ENCODE results near the gene TENM3. TPM values are rescaled to one million over a fixed set of nuclear protein-coding genes. Genes with fewer than 3 reads are reported as not detected.

TENM3 gene
- total RNA-seq, 1 experiment from 2014 or later = not detected

DNA sequence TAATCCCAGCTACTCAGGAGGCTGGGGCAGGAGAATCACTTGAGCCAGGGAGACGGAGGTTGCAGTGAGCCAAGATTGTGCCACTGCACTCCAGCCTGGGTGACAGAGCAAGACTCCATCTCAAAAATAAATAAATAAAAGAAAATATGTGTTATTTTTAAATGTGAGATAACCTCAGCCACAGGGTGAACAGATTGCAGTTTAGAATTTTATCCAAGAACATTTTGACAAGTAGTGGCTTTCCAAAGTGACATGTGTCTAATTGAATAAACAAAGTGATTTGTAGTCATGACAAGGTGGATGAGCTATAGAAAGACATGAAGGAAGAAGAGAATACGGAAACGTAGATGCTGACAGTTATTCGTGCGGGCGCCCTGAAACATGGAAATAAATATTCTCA is 497.9 kb downstream of the TENM3 start:
- Histone ChIP-seq H3K9me3 (ENCODE audit: low read length) (no peaks in the 10 kb centered on the region), H3K9ac (ENCODE audit: low read length) (no peak overlapping the region), H3K9me2 (replicated peaks; ENCODE audit: insufficient read depth, low read length) (no peaks in the 10 kb centered on the region), H3K79me2 (ENCODE audit: low read length) (no peaks in the 10 kb centered on the region), H3K4me3 (ENCODE audit: low read length) (no peak overlapping the region), H3K4me1 (ENCODE audit: low read length) (no peaks in the 10 kb centered on the region), H3K36me3 (ENCODE audit: insufficient read depth, low read length) (no peaks in the 10 kb centered on the region), H4K20me1 (ENCODE audit: insufficient read depth, low read depth, low read length) (no peaks in the 10 kb centered on the region), H3K4me2 (ENCODE audit: low read depth, low read length, poor library complexity, severe bottlenecking) (no peak overlapping the region), H2AFZ (ENCODE audit: low read length) (no peak overlapping the region), H3K27ac (ENCODE audit: low read length) (no peak overlapping the region), H3K27me3 (ENCODE audit: low read length) (no peaks in the 10 kb centered on the region)
- no peak for DNase-seq

DNA sequence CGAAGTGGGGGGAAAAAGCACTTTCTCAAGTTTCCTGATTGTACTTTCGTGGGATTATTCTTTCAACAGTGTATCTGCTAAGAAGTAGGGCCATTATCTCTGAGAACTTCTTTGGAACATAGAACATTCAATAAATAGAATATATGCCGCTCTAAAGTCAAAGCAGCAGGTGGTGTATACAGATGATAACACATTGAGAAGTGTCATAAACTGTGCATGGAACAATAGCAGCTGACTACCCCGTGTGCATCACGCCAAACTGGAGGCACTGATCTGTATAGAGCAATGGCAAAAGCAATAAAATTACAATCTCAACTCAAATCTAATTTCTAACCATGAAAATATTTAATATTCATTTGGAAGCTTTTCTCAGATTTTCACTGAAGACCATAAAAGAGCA is 498.7 kb downstream of the TENM3 start:
- Histone ChIP-seq H3K27ac (ENCODE audit: low read length) (no peak overlapping the region), H2AFZ (ENCODE audit: low read length) (no peak overlapping the region), H3K27me3 (ENCODE audit: low read length) (no peaks in the 10 kb centered on the region), H4K20me1 (ENCODE audit: insufficient read depth, low read depth, low read length) (no peaks in the 10 kb centered on the region), H3K36me3 (ENCODE audit: insufficient read depth, low read length) (no peaks in the 10 kb centered on the region), H3K9me2 (replicated peaks; ENCODE audit: insufficient read depth, low read length) (no peaks in the 10 kb centered on the region), H3K4me3 (ENCODE audit: low read length) (no peak overlapping the region), H3K9me3 (ENCODE audit: low read length) (no peaks in the 10 kb centered on the region), H3K4me1 (ENCODE audit: low read length) (no peaks in the 10 kb centered on the region), H3K9ac (ENCODE audit: low read length) (no peak overlapping the region), H3K79me2 (ENCODE audit: low read length) (no peaks in the 10 kb centered on the region), H3K4me2 (ENCODE audit: low read depth, low read length, poor library complexity, severe bottlenecking) (no peak overlapping the region)
- no peak for DNase-seq

DNA sequence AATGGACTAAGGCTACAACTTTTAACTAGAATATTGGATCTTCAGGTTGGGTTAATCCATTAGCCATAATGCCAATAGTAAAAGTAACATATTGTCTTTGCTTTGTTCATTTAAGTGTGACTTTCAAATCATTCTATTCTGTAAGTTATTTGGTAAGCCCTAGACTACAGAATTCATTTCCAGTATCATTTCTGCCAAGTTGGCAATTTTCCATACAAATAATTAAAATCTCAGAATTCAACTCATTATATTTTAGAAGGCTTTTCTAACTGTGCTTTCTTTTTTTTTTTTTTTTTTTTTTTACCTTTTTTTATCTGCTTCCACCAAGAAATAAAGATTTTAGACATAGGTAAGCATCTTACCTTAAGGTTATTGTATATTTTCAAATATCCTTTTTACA is 500.6 kb downstream of the TENM3 start:
- no peaks in the 10 kb centered on the region for H3K79me2 ChIP-seq (ENCODE audit: low read length)
- no peaks in the 10 kb centered on the region for H3K4me1 ChIP-seq (ENCODE audit: low read length)

DNA sequence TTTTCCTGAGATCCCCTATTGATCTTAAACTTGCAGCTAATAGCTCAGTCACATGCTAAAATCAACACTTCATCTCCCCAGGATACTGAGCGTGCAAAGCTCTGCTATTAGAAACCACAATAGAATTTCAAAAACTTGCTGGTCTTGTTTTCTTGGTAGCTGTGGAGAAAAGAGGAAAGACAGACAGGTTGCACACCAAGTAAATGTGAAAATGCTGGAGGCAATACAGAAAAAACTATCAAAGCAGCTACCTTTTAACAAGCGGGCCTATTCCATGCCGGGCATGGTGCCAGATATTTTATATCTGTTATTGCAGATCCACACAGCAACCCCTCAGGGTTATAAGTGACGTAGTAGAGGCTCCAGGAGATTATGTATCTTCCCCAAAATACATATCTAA is 502.0 kb downstream of the TENM3 start:
- Histone ChIP-seq H3K9ac (ENCODE audit: low read length) (no peak overlapping the region), H3K27me3 (ENCODE audit: low read length) (no peaks in the 10 kb centered on the region), H3K27ac (ENCODE audit: low read length) (no peak overlapping the region), H3K36me3 (ENCODE audit: insufficient read depth, low read length) (no peaks in the 10 kb centered on the region), H4K20me1 (ENCODE audit: insufficient read depth, low read depth, low read length) (no peaks in the 10 kb centered on the region), H3K4me1 (ENCODE audit: low read length) (no peaks in the 10 kb centered on the region), H3K4me3 (ENCODE audit: low read length) (no peak overlapping the region), H3K79me2 (ENCODE audit: low read length) (no peaks in the 10 kb centered on the region), H2AFZ (ENCODE audit: low read length) (no peak overlapping the region), H3K4me2 (ENCODE audit: low read depth, low read length, poor library complexity, severe bottlenecking) (no peak overlapping the region), H3K9me3 (ENCODE audit: low read length) (no peaks in the 10 kb centered on the region), H3K9me2 (replicated peaks; ENCODE audit: insufficient read depth, low read length) (no peaks in the 10 kb centered on the region)
- no peak for DNase-seq

More for the DNA sequence above, 500.6 kb downstream of the TENM3 start:
- no peak overlapping the region for H3K4me2 ChIP-seq (ENCODE audit: low read depth, low read length, poor library complexity, severe bottlenecking)
- H3K4me3 ChIP-seq (ENCODE audit: low read length) = no peak overlapping the region
- no peak overlapping the region for H3K9ac ChIP-seq (ENCODE audit: low read length)
- no peak overlapping the region for H3K27ac ChIP-seq (ENCODE audit: low read length)
- no peak overlapping the region for H2AFZ ChIP-seq (ENCODE audit: low read length)
- no peaks in the 10 kb centered on the region for H3K9me2 ChIP-seq (replicated peaks; ENCODE audit: insufficient read depth, low read length)
- H3K36me3 ChIP-seq (ENCODE audit: insufficient read depth, low read length) = no peaks in the 10 kb centered on the region
- H4K20me1 ChIP-seq (ENCODE audit: insufficient read depth, low read depth, low read length) = no peaks in the 10 kb centered on the region
- DNase-seq = no peak
- no peaks in the 10 kb centered on the region for H3K9me3 ChIP-seq (ENCODE audit: low read length)
- no peaks in the 10 kb centered on the region for H3K27me3 ChIP-seq (ENCODE audit: low read length)

DNA sequence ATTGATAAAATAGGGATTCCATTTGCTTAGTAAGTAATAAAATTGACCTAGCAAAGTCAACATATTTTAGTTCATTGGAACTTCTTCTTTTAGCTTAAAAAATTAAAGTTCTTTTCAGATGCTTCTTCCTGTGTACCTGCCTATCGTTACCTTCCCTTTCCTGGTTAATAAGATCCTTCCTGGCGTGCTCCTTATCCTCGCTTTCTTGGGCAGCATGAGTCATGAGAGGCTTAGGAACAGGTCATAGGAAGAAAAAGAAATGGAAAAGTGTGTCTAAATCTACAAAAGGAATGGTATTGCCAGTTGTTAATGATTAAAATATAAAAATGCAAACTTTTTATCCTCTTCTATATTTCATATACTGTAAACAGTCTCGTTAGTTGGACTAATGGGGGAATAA is 503.7 kb downstream of the TENM3 start:
- H3K9me2 ChIP-seq (replicated peaks; ENCODE audit: insufficient read depth, low read length) = no peaks in the 10 kb centered on the region
- no peaks in the 10 kb centered on the region for H4K20me1 ChIP-seq (ENCODE audit: insufficient read depth, low read depth, low read length)

DNA sequence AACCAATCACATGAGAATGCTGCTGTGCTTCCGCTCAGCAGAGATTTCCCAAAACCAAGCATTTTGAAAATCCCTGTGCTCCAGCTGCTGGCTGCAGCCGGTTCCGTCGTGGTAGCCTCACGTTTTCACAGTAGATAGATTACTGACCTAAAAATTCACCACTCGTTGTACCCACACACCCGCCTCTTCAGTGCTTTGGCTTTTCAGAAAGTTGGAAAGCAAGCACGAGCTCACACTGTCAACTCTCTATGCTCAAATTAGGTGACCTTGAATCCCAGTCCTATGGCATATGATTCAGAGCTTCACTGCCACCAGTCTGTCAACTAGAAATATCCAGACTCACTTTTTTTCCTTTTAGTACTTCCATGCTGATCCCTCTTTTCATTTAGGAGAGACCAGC is 505.1 kb downstream of the TENM3 start:
- no peak for DNase-seq
- Histone ChIP-seq H2AFZ (ENCODE audit: low read length) (no peak overlapping the region), H3K9me3 (ENCODE audit: low read length) (no peaks in the 10 kb centered on the region), H3K27ac (ENCODE audit: low read length) (no peak overlapping the region), H3K4me3 (ENCODE audit: low read length) (no peak overlapping the region), H3K4me1 (ENCODE audit: low read length) (no peaks in the 10 kb centered on the region), H3K36me3 (ENCODE audit: insufficient read depth, low read length) (no peaks in the 10 kb centered on the region), H3K27me3 (ENCODE audit: low read length) (no peaks in the 10 kb centered on the region), H3K4me2 (ENCODE audit: low read depth, low read length, poor library complexity, severe bottlenecking) (no peak overlapping the region), H3K9ac (ENCODE audit: low read length) (no peak overlapping the region), H3K79me2 (ENCODE audit: low read length) (no peaks in the 10 kb centered on the region), H4K20me1 (ENCODE audit: insufficient read depth, low read depth, low read length) (no peaks in the 10 kb centered on the region), H3K9me2 (replicated peaks; ENCODE audit: insufficient read depth, low read length) (no peaks in the 10 kb centered on the region)

More for the DNA sequence above, 503.7 kb downstream of the TENM3 start:
- H2AFZ ChIP-seq (ENCODE audit: low read length) = no peak overlapping the region
- H3K27me3 ChIP-seq (ENCODE audit: low read length) = no peaks in the 10 kb centered on the region
- no peaks in the 10 kb centered on the region for H3K4me1 ChIP-seq (ENCODE audit: low read length)
- no peaks in the 10 kb centered on the region for H3K79me2 ChIP-seq (ENCODE audit: low read length)
- no peaks in the 10 kb centered on the region for H3K9me3 ChIP-seq (ENCODE audit: low read length)
- H3K9ac ChIP-seq (ENCODE audit: low read length) = no peak overlapping the region
- H3K27ac ChIP-seq (ENCODE audit: low read length) = no peak overlapping the region
- no peak overlapping the region for H3K4me3 ChIP-seq (ENCODE audit: low read length)
- H3K36me3 ChIP-seq (ENCODE audit: insufficient read depth, low read length) = no peaks in the 10 kb centered on the region
- H3K4me2 ChIP-seq (ENCODE audit: low read depth, low read length, poor library complexity, severe bottlenecking) = no peak overlapping the region
- no peak for DNase-seq

DNA sequence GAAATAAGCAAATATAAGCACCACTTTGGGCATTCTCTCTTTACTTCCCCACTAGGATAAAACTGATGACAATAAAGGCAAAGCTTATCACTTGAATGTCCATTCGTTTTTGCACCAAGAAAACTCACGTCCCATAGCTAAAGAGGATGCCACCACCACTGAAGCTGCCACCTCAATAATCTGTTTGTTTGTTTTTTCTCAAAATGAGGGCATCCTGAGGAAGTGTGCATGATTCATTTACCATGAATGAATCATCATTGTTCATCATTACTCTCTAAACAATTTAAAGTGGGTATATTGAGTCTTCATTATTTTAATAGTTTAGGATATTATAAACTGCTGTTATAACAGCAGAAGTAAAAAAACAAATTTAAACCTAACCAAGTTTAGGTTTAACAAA is 505.7 kb downstream of the TENM3 start:
- H2AFZ ChIP-seq (ENCODE audit: low read length) = no peak overlapping the region
- H3K27ac ChIP-seq (ENCODE audit: low read length) = no peak overlapping the region
- no peaks in the 10 kb centered on the region for H3K9me2 ChIP-seq (replicated peaks; ENCODE audit: insufficient read depth, low read length)
- no peaks in the 10 kb centered on the region for H3K4me1 ChIP-seq (ENCODE audit: low read length)
- no peaks in the 10 kb centered on the region for H3K79me2 ChIP-seq (ENCODE audit: low read length)
- no peak overlapping the region for H3K9ac ChIP-seq (ENCODE audit: low read length)
- no peaks in the 10 kb centered on the region for H3K27me3 ChIP-seq (ENCODE audit: low read length)
- H3K4me2 ChIP-seq (ENCODE audit: low read depth, low read length, poor library complexity, severe bottlenecking) = no peak overlapping the region
- H3K9me3 ChIP-seq (ENCODE audit: low read length) = no peaks in the 10 kb centered on the region
- H4K20me1 ChIP-seq (ENCODE audit: insufficient read depth, low read depth, low read length) = no peaks in the 10 kb centered on the region
- H3K4me3 ChIP-seq (ENCODE audit: low read length) = no peak overlapping the region
- H3K36me3 ChIP-seq (ENCODE audit: insufficient read depth, low read length) = no peaks in the 10 kb centered on the region
- DNase-seq = no peak

DNA sequence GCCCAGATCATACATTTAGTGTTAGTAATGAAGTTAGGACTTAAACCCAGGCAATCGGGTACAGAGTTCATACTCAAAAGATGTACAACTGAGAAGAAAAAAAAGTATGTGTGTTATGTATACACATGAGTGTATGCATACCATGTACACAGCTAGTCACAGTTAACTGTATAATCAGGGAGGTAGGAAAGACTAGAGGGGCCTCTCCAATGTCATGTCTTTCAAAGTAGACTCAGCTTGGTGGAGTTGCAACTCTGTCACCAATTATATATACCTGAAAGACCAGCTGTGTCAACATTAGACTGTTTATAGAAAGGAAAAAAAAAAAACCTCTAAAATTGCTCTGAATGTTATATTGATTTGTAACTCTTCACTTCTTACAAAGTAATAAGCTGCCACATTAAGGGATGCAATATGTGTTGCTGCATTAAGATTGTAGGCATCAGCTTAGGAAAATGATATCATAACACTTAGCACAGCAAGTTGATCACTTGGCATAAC is 506.5 kb downstream of the TENM3 start:
- Histone ChIP-seq H3K27ac (ENCODE audit: low read length) (no peak overlapping the region), H2AFZ (ENCODE audit: low read length) (no peak overlapping the region), H3K4me3 (ENCODE audit: low read length) (no peak overlapping the region), H3K4me1 (ENCODE audit: low read length) (no peaks in the 10 kb centered on the region), H3K36me3 (ENCODE audit: insufficient read depth, low read length) (no peaks in the 10 kb centered on the region), H3K9me3 (ENCODE audit: low read length) (no peaks in the 10 kb centered on the region), H3K27me3 (ENCODE audit: low read length) (no peaks in the 10 kb centered on the region), H3K9me2 (replicated peaks; ENCODE audit: insufficient read depth, low read length) (no peaks in the 10 kb centered on the region), H3K9ac (ENCODE audit: low read length) (no peak overlapping the region), H3K4me2 (ENCODE audit: low read depth, low read length, poor library complexity, severe bottlenecking) (no peak overlapping the region), H3K79me2 (ENCODE audit: low read length) (no peaks in the 10 kb centered on the region), H4K20me1 (ENCODE audit: insufficient read depth, low read depth, low read length) (no peaks in the 10 kb centered on the region)
- DNase-seq = no peak
